ENCODE data around the gene FAM20B. TPM values are rescaled to one million over a fixed set of nuclear protein-coding genes. Genes with fewer than 3 reads are reported as not detected.

FAM20B gene
- 15.2 and 19.3 TPM in 2 replicates for polyA plus RNA-seq

GRCh38 chr1:179025125-179025974 lies at the start of gene FAM20B:
Gene FAM20B (plus strand): TSS chr1:179025894. CDS start chr1:179043848, 17,954 bp downstream.

GRCh38 chr1:179081687-179082332 lies 56.1 kb downstream of the FAM20B start, which contains the start of gene TOR3A:
Gene TOR3A (plus strand): TSS chr1:179082070. CDS start chr1:179082129, 59 bp downstream.

Other genes with a start within 250 kb of the FAM20B start
- 0.52 TPM in 1 of 2 replicates, not detected in the other for gene ANGPTL1, start 154.8 kb upstream of the FAM20B start, polyA plus RNA-seq
- 4.7 and 6.6 TPM in 2 replicates for gene TOR3A, start 56.2 kb downstream of the FAM20B start, polyA plus RNA-seq
- 5.2 and 5.5 TPM in 2 replicates for gene ABL2, start 203.8 kb downstream of the FAM20B start, polyA plus RNA-seq

All from Purkinje cell (primary cell).